Calu3 (cell line): Measurements from ENCODE around the gene CYS1. TPM values are rescaled to one million over a fixed set of nuclear protein-coding genes. Genes with fewer than 3 reads are reported as not detected.

Experiments
- BruUV-seq: library from RNA; stranded (reverse); fragments of 400-500 nt; replicated peaks from 2 replicates; lab custom pipeline; 2021; lab: Mats Ljungman, UMichigan
- CTCF ChIA-PET: fragments of 300-600 bp; sonication (Branson Sonifier 250); formaldehyde crosslinking; loops from one replicate; lab custom pipeline; 2022; ENCODE audit warnings: antibody characterized with exemption; lab: Charles Lee
- DNase-seq: peaks from one replicate; pipeline ENCODE4 v3.0.0; 2022
- H3K27ac Mint-ChIP-seq: one replicate; pipeline ENCODE4 v1.8.0; 2022; ENCODE audit warnings: mixed read lengths; ENCODE audit not compliant: unreplicated experiment
- H3K27me3 Mint-ChIP-seq: one replicate; pipeline ENCODE4 v1.8.0; 2022; ENCODE audit warnings: mixed read lengths; ENCODE audit not compliant: unreplicated experiment
- H3K36me3 Mint-ChIP-seq: one replicate; pipeline ENCODE4 v1.8.0; 2022; ENCODE audit warnings: mild to moderate bottlenecking, moderate library complexity, mixed read lengths; ENCODE audit not compliant: insufficient read depth, unreplicated experiment
- H3K4me1 Mint-ChIP-seq: one replicate; pipeline ENCODE4 v1.8.0; 2022; ENCODE audit warnings: mild to moderate bottlenecking, low read depth, mixed read lengths; ENCODE audit not compliant: unreplicated experiment
- H3K4me3 Mint-ChIP-seq: one replicate; pipeline ENCODE4 v1.8.0; 2022; ENCODE audit warnings: mild to moderate bottlenecking, low read depth, moderate library complexity, mixed read lengths; ENCODE audit not compliant: unreplicated experiment
- H3K9me3 Mint-ChIP-seq: one replicate; pipeline ENCODE4 v1.8.0; 2022; ENCODE audit warnings: low read depth, mixed read lengths; ENCODE audit not compliant: unreplicated experiment
- CTCF ChIP-seq: fragments of 200-600 bp; IDR thresholded peaks from one replicate; pipeline ENCODE4 v1.8.0; 2022; ENCODE audit warnings: antibody characterized with exemption; ENCODE audit not compliant: unreplicated experiment
- intact Hi-C: fragments of 100-400 bp; cut with micrococcal nuclease; formaldehyde crosslinking; loops from one replicate; pipeline ENCODE4 v1.10.0; 2022; ENCODE audit not compliant: unreplicated experiment
- total RNA-seq: library from RNA; stranded (reverse); gene quantifications from 2 replicates; pipeline ENCODE4 v1.2.3, GENCODE V29; 2022

Gene CYS1
- total RNA-seq, 1 experiment from 2014 or later: 4.8 TPM

- CTCF ChIA-PET: interaction anchor here (1.2 to 1.8 kb wide), 2 partner anchors 19 kb away, joined by 4 to 6 read pairs; no protein-coding TSS in a partner anchor
- H3K36me3 Mint-ChIP-seq: peaks cover 4% of the 10 kb centered on the region
- H3K4me1 Mint-ChIP-seq: peaks cover 14% of the 10 kb centered on the region
- no peak for TF ChIP-seq CTCF
- H3K27ac Mint-ChIP-seq: no peak overlapping the region
- no peak overlapping the region for H3K4me3 Mint-ChIP-seq
- H3K9me3 Mint-ChIP-seq: no peaks in the 10 kb centered on the region
- H3K27me3 Mint-ChIP-seq: peaks cover 89% of the 10 kb centered on the region
- intact Hi-C loops: loop anchor here (10.0 kb wide), 1 partner anchor 587 kb away; no protein-coding TSS in a partner anchor
- no TSS peak for BruUV-seq
- no peak for DNase-seq
Measured at GRCh38 chr2:10078001-10078400, 2.2 kb downstream of the CYS1 start.

GRCh38 chr2:10076988-10077527 lies 3.2 kb downstream of the CYS1 start:
- Mint-ChIP-seq H3K4me1 (peaks cover 23% of the 10 kb centered on the region), H3K36me3 (peaks cover 4% of the 10 kb centered on the region), H3K27ac (no peak overlapping the region), H3K9me3 (no peaks in the 10 kb centered on the region), H3K27me3 (peaks cover 89% of the 10 kb centered on the region), H3K4me3 (no peak overlapping the region)
- DNase-seq: no peak
- intact Hi-C loops: loop anchor here (10.0 kb wide), 1 partner anchor 588 kb away; no protein-coding TSS in a partner anchor
- BruUV-seq: no TSS peak
- no peak for TF ChIP-seq CTCF
- CTCF ChIA-PET: interaction anchor here (1.8 kb wide), 1 partner anchor 20 kb away, joined by 6 read pairs; no protein-coding TSS in a partner anchor

- no peak for DNase-seq
- Mint-ChIP-seq H3K9me3 (no peaks in the 10 kb centered on the region), H3K27ac (no peak overlapping the region), H3K4me3 (no peak overlapping the region), H3K27me3 (peaks cover 83% of the 10 kb centered on the region), H3K36me3 (peaks cover 4% of the 10 kb centered on the region), H3K4me1 (peaks cover 23% of the 10 kb centered on the region)
- TF ChIP-seq CTCF: no peak
- CTCF ChIA-PET: interaction anchor here (1.8 kb wide), 1 partner anchor 21 kb away, joined by 6 read pairs; no protein-coding TSS in a partner anchor
- no TSS peak for BruUV-seq
- intact Hi-C loops: loop anchor here (10.0 kb wide), 1 partner anchor 588 kb away; no protein-coding TSS in a partner anchor
Measured at GRCh38 chr2:10076511-10076910, 3.7 kb downstream of the CYS1 start.

- H3K27me3 Mint-ChIP-seq: peaks cover 75% of the 10 kb centered on the region
- CTCF ChIA-PET: no interaction called here
- BruUV-seq: no TSS peak
- peaks cover 4% of the 10 kb centered on the region for H3K36me3 Mint-ChIP-seq
- intact Hi-C loops: loop anchor here (10.0 kb wide), 1 partner anchor 589 kb away; no protein-coding TSS in a partner anchor
- no peak for TF ChIP-seq CTCF
- DNase-seq: no peak
- H3K4me1 Mint-ChIP-seq: peaks cover 23% of the 10 kb centered on the region
- no peak overlapping the region for H3K4me3 Mint-ChIP-seq
- no peaks in the 10 kb centered on the region for H3K9me3 Mint-ChIP-seq
- H3K27ac Mint-ChIP-seq: no peak overlapping the region
Measured at GRCh38 chr2:10075571-10076209, 4.5 kb downstream of the CYS1 start.
